NCI-H128 (cell line): Measurements from ENCODE around the gene TH.
"Not testable (repeated sequence)": the region's sequence is repeated elsewhere in the genome, so short reads cannot be mapped to it uniquely, and the experiment has no call there.

ENCODE experiments used
- DNase-seq: peaks from one replicate; lab custom pipeline; 2025; ENCODE audit not compliant: unreplicated experiment; lab: John Stamatoyannopoulos, UW

Gene TH

DNA sequence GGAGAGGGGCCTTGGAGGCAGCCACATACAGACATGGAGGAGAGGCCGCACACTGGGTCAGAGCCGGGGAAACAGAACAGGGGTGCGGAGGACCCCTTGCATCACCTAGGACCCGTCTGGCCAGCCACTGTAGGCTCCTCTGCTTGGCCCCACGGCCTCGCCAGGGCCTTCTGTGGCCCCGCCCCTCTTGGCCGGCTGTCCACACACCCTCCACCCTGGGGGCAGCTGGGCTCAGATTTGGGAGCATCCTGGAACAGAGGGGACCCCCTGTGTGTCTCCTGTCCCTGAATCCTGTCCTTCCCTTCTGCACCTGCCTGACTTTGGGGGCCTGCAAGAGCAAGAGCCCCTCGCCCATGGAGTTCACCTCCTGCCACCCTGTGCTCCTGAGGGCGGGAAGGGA lies 7.9 kb upstream of the TH start:
- DNase-seq, result no peak

DNA sequence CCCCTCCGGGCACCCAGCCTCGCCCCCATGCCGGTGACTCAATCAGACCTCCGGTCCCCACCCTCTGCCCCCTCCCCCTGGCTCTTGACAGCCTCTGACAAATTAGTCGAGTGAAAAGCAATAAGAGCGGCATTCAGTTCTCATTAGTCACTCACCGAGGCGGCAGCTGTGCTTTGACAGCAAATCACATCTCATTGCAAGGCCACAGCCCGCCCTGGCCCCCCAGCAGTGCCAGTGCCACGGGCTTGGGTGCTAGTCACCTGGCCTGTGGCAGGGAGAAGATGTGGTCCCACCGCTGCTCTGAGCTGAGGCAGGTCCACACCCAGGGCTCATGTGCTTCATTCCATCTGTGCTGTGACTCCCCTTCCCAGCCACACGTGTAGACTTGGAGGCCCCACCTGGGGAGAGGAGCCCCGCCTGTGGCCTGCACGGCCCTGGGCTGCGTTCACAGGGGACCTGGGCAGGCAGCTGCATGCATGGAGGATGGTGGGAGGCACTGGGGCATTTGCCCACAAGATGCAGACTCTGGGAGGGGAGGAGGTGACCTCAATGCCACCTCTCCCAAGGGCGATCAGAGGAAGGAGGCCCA lies 7.4 kb upstream of the TH start:
- no peak for DNase-seq

DNA sequence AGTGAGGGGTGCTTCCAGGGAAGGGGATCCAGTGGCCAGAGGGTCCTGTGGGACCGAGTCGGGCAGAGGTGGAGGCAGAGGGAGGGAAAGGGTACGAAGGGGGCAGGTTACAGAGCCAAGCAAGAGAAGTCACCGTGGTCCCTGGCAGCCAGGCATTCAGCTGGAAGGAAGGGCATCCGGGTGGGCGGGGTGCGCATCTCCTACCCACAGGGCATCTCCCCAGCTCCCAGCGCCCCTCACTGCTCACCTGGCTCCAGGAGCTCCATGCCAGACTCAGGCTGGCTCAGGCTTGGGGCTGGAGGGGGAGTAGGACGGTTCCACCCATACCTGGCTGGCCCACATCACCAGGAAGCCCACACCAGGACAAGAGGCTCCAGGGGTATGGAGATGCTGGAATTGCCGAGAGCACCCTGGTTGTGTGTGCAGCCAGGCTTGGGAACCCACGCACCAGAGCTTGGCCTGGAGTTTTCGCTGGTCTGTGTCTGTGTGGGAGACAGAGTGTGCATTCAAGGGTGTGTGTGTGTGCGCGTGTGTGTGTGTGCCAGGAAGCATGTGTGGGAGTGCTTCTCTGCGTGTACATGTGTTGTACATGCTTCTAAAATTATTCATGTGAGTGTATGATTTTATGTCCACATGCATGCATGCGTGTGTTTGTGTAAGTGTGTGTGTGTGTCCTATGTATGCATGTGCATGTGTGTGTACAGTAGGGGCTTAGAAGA lies 6.6 kb upstream of the TH start:
- not testable (repeated sequence) for DNase-seq

DNA sequence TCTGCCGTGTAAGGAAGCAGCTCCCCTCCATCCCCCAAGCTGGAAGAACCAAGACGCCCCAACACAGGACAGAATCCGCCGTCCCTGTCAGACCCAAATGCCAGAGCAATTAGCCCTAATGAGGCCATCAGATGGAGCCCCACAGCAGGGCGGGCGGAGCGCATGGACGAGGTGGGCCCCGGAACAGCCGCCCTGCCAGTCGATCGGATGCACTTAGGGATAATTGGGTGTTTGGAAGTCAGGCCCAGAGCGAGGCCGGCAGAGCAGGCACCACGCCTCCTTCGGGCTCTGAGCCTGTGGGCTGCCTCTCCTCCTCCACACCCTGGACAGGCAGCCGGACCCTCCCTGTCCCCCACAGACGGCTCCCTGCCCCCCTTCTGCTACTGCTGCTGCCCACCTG lies 5.5 kb upstream of the TH start:
- DNase-seq, result no peak

DNA sequence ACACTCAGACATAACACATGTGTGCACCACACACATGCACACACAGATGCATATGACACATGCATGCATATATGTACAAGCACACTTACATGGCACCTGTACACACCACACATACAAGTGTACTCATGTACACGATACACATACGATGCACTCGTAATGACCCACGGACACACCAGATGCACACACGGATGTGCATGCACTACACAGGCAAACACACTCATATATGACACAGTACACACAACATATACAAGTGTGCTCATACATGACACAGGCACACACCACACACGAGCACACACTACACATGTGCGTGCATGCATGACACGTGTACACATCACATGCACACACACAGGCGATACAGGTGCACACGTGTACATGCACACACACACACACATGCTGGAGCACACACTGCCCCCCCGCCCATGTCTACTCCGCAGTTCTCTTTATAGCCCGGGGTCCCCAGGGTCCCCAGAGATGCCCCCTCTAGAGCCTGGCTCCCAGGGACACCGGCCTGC lies 4.8 kb upstream of the TH start:
- DNase-seq, result no peak

DNA sequence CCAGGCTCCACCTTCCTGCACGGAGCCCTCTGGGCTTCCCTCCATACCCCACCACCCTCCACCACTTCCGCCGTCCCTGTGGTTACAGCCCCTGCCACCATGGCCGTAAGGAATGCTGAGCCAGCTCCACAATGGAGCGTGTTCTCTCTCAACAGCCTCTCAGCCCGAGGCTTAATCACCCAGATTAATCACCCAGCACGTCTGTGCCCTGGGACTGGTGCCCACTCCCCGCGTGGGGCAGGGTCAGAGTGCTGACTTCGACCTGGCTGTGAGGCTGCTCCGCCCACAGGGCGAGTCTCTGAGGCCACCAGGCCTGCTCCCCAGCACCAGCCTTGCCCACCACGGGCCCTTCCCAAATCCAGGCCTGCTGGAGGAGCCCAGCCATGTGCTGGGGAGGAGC lies 4.0 kb upstream of the TH start:
- DNase-seq, result no peak

DNA sequence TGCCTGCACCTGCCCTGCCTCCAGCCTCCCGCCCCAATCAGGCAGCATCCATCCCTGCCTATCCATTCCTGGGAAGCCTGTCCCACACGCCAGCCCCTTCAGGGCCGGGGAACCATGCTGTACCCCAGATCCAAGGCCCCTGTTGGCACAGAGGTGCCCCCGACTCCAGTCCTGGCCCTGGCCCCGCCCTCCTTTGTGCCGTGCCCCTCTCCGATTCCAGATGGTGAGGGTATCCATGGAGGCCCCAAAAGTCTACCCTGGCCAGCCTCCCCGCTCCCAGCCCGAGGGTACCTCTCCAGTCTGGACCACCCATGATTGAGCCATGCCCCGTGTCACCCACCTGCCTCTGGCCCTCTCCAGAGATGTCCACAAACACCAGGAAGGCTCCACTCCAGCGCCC lies 2.7 kb upstream of the TH start:
- DNase-seq, result no peak

DNA sequence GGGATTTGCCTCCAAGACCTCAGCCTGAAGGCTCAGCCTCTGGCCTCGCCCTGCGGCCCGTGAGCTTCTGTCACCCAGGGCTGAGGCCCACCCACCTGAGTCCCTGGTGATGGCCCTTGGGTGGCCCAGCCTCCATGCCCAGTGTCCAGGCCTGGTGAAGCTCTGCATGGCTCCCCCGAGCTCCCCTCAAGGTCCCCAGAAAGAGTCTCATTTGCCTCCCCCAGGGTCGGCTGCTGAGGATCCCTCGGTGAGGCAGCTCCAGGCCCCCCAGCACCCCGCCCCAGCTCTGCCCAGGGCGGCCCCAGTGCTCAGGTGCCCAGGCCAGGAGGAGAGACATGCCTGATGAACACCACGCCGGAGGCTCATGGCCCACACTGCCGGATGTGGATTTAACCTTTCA lies 2.1 kb upstream of the TH start:
- DNase-seq, result no peak

DNA sequence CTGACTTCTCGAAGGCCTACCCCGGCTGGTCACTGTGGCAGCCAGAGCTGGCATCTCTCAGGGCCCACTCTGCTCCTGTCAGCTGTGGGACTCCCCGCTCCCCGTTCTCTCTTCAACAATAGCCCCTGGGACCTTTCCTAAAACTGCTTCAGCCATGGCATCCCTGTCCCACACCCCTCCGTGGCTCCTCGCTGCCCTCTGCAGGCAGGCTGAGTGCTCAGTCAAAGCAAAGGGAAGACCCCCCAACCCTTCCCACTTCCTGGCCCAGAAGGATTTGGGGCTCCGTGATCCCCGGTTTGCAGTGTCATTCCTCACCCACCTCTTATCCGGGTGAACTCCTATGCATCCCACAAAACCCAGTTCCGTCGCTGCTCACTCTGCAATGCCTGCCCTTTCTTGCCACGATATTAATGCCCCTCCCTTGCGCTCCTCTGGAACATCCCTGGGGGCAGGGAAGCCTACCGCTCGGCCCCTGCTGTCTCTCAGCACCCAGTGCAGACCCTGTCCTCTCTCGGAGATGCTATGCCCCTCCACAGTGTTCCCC lies 1.6 kb upstream of the TH start:
- DNase-seq, result no peak

DNA sequence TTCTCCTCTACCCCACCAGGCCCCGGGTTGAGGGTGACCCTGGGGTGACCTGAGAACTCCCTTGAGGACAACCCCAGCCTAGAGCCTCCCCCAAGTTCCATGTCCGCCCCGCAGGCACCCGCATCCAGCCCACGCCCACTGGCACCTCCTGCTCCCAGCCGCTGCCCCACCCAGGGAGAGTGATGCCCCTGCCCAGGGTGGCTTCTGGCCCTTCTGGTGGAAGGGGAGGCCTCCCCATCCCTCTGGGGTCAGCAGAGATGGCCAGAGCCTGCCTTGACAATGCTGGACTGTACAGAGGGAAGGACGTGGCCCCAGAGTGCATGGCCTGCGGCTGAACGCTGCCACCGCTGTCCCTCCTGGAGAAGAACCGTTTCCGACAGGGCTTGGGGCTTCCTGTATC lies 1.1 kb upstream of the TH start:
- DNase-seq, result no peak

DNA sequence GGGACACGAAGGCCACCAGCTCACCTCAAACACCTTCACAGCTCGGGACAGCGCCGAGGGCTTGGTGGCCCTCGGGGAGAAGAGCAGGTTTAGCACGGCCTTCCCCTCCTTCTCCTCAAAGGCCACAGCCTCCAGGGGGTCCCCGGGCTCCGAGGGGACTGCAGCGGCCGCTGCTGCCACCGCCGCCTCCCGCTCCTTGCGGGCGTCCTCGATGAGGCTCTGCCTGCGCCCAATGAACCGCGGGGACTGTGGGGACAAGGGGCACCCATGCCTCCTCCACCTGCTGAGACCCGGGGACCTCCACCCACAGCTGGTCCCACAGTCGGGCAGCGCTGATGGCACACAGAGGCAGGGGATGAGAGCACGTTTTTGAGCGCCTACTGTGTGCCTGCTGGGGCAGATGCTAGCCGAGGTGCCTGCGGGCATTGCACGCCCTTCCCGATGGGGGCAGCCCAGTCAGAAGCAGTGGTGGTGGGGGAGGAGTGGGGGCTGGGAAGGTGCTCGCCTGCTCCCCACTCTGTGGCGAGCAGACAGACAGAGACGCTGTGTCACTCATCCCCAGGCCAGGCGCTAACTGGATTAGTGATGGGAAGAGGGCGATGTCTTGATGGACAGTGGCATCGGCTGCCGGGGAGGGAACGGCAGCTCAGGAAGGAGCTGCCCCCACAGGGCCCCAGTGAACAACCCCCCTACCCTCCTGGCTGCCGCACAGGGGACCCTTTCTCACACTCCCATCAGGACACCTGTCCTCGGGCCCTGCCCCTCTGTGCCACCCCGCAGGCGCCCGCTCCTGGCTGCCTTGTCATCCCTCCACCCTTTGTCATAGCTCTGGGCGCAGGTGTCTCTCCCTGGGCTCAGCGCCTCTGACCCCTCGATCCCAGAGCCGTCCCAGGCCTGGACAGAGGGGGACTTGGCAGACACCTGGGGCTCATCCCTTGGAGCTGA lies 1.7 kb downstream of the TH start:
- DNase-seq, result no peak

DNA sequence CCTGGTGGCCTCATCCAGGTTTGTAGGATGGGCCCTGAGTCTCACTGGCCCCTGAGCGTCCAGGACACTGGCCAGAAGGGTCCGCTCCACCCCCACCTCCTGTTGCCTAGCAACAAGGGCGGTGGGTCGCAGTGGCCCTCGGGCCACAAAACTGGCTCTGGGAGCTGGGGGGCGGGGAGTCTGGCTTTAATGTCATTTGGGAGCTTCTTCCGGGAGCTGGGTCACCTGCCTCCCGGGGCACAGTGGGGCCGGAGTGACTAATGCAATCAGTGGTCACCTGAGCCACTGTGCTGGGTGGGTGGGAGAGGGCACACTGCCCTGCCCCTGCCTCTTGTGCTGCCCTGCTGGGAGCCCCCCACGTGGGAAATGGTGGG lies 2.6 kb downstream of the TH start:
- no peak for DNase-seq

DNA sequence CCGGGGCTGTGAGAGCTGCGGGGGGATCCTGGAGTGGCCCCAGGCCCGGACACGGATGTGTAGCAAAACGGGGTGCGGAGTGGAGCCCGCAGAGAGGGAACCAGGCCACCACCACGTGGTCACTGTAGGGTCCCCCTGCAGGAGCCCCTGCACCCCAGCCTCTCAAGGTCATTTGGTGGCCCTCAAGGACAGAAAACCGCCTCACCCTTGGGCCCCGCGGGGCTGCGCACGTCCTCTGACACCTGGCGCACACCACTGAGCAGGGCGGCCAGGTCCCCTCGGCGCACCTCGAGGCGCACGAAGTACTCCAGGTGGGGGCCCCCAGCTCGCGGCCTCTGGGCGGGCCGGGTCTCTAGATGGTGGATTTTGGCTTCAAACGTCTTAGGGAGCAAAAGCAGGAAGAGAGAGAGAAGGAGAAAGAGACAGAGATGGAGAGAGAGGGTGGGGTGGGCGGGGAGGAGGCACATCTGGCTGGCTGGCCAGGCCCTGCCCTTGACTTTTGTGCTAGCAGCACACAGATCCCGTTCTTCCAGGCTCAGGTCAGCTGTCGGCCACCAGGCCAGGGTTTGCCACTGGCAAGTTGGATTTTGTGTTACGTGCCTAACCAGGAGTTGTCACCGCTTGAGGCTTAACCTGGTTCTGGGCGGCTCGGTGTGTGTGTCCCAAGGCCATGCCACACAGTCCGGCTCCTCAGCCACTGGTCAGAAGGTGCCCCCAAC lies 3.2 kb downstream of the TH start:
- DNase-seq, result no peak

DNA sequence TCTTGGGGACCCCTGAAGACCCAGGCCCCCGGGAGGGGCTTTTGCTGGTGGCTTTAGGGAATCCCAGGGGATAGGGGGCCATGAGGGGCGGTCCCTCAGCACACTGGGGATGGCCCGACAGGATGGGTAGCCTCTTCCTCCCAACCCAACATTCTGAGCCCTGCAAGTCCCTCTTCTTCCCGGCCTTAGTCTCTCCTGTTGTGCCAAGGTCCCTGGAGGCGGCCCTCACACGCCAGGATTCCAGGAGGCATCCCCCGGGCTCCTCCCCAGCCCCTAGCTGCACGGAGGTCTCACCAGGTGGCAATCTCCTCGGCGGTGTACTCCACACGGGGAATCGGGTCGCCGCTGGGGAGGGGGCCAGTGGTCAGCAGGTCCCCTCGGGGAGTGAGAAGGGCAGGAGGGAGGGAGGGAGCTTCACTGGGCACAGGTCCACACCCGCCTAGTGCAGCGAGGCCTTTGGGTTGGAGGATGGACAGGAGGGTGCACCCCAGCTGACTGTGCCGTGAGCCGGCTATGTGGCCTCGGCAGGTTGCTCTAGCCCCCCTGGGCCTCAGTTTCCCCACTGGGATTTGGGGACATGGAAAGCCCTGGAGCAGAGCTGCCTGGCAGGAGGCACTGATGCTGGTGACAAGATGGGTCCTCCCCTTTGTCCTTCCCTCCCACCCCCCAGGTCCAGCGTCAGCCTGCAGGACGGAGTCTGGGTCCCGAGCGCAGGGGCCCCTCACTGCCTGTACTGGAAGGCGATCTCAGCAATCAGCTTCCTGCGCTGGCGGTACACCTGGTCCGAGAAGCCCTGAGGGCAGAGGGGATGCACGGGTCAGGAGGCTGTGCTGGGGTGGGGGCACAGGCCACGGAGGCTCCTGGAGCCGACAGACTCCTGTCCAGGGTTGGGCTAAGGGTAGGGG lies 4.2 kb downstream of the TH start:
- DNase-seq, result no peak

DNA sequence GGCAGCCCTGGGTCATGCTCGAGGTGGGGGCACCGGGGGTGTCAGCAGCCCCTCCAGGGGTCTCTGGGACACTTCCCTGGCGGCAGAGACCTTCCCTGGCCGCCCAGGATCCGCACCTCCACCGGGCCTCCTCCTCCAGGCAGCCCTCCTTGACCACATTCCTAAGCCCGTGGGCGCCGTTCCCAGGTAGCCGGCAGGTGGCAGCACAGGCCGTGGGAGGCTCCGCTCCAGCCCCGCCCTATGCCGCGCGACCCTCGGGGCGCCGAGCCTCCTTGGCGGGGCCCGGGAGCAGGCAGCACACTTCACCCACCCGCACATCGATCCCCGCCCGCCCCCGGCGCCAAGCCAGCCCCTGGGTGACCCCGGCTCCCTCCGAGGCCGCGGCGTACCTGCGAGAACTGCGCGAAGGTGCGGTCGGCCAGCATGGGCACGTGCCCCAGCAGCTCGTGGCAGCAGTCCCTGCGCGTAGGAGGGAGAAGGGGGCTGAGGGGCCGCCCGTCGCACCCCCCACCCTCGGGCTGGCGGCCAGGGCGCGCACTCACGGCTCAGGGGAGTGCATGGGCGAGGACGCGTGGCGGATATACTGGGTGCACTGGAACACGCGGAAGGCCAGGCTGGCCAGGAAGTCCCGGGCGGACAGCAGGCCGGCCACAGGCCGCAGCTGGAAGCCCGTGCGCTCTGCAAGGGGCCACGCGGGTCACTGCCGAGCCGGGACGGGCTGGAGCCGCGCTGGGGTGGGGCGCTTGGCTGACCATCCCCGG lies 5.3 kb downstream of the TH start:
- DNase-seq, result no peak

DNA sequence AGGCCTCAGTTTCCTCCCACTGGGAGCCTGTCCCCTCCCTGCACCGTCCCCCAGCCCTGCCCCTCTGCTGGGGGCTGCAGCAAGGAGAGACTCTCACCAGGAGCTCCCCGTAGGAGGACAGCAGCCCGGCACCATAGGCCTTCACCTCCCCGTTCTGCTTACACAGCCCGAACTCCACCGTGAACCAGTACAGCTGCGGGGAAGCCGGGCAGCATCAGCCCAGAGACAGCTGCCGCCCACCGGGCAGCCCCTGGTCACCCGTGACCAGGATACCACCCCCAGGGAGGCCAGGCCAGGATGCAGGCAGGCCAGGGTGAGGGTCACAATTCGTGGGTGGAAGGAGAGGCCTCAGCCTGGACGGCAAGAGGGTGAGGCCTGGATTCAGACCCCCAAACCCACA lies 6.0 kb downstream of the TH start:
- DNase-seq, result no peak

DNA sequence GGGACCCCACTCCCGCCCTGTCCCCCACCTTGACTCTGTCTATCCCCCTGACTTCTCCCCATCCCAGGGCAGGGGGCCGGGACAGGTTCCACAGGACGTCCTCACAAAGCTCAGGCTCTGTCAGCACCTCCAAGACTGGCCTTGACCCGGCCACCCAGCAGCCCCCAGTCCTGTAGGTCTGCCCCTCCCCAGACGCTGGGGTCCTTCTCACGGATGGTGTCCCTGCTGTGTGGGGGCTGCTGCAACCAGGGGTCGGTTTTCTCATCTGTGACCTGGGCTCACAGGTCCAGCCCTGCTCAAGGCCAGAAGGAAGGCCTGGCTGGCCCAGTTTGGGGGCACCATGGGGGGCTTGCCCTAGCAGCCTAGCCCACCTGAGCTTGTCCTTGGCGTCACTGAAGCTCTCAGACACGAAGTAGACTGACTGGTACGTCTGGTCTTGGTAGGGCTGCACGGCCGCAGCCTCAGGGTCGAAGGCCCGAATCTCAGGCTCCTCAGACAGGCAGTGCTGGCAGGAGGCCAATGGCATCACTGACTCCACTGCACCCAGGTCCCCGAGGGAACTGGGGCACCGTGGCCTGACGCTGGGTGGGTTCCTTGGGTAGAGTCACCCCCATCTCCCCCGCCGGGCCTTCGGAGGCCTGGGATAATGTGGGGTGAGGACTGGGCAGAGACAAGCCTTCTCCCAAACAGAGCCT lies 6.6 kb downstream of the TH start:
- no peak for DNase-seq

DNA sequence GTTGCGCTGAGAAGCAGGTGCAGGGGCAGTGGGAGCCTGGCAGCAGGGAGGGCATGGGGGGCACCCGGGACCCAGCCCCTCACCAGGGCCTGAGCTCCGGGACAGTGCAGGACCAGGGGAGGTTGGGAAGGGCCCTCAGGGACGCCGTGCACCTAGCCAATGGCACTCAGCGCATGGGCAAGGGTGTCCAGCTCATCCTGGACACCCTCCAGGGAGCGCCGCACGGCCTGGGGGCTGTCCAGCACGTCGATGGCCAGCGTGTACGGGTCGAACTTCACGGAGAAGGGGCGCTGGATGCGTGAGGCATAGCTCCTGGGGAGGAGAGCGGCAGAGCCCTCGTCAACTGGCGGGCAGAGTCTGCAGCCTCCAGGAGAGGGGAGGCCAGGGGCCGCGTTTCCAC lies 7.5 kb downstream of the TH start:
- no peak for DNase-seq
